KMS-11 (cell line): ENCODE results near the gene TMED6.

ENCODE experiments used
- H2AFZ ChIP-seq: fragments of 200-600 bp; sonication (generic); 2 replicates; pipeline ENCODE4 v1.6.1; 2016; ENCODE audit warnings: antibody characterized with exemption, mixed run types, low read depth
- H3K27ac ChIP-seq: fragments of 200-600 bp; sonication (generic); 2 replicates; pipeline ENCODE4 v1.6.1; 2016; ENCODE audit warnings: mild to moderate bottlenecking, mixed run types
- H3K27me3 ChIP-seq: fragments of 200-600 bp; sonication (generic); 2 replicates; pipeline ENCODE4 v1.6.1; 2017; ENCODE audit warnings: mild to moderate bottlenecking, low read depth, mixed run types, moderate library complexity; ENCODE audit not compliant: insufficient read depth
- H3K36me3 ChIP-seq: fragments of 200-600 bp; sonication (generic); 2 replicates; pipeline ENCODE4 v1.6.1; 2017; ENCODE audit warnings: mild to moderate bottlenecking, mixed run types; ENCODE audit not compliant: insufficient read depth
- H3K4me1 ChIP-seq: fragments of 200-600 bp; sonication (generic); 2 replicates; pipeline ENCODE4 v1.6.1; 2016; ENCODE audit warnings: mild to moderate bottlenecking, low read depth, mixed run types; ENCODE audit not compliant: poor library complexity, severe bottlenecking
- H3K4me2 ChIP-seq: fragments of 200-600 bp; sonication (generic); 2 replicates; pipeline ENCODE4 v1.7.0; 2016; ENCODE audit warnings: mild to moderate bottlenecking, mixed run types
- H3K4me3 ChIP-seq: fragments of 200-600 bp; sonication (generic); IDR thresholded peaks from 2 replicates; pipeline ENCODE4 v1.6.1; 2017; ENCODE audit warnings: low read depth, low read length, mixed read lengths; ENCODE audit not compliant: insufficient read depth
- H3K79me2 ChIP-seq: fragments of 200-600 bp; sonication (generic); 2 replicates; pipeline ENCODE4 v1.6.1; 2016; ENCODE audit warnings: low read depth, mixed run types; ENCODE audit not compliant: insufficient read depth
- H3K9ac ChIP-seq: fragments of 200-600 bp; sonication (generic); 2 replicates; pipeline ENCODE4 v1.6.1; 2016; ENCODE audit warnings: mild to moderate bottlenecking, mixed run types
- H4K20me1 ChIP-seq: fragments of 200-600 bp; sonication (generic); 2 replicates; pipeline ENCODE4 v1.6.1; 2016; ENCODE audit warnings: mild to moderate bottlenecking, mixed run types; ENCODE audit not compliant: insufficient read depth
- TF ChIP-seq, protein P1 (sequence below): fragments of 200-600 bp; sonication (generic); conservative IDR thresholded peaks from 2 replicates; pipeline ENCODE4 v1.6.1; 2017; ENCODE audit warnings: low read depth, mild to moderate bottlenecking, antibody characterized with exemption, low read length, moderate library complexity, mixed read lengths

TMED6 gene

DNA sequence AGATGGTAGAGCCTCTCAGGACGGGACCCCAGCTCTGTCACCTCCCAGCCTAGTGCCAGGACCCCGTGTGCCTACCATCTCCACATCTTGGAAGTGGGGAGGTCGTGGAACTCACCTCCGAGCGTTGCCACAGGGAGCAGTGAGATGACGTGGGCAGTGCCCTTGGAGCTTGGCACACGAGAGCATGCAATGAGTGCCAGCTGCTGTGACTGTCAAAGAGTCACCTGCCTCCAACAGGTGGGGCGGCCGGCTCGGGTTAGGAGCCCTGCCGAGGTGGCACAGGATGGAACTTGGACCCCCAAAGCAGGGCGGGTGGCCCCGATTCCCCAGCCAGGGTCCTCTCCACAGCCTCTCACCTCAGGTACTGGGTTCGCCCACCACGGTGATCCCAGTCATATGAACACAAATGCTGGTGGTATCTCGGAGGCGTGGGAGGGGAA is 35.0 kb downstream of the TMED6 start:
- H4K20me1 ChIP-seq = no peaks in the 10 kb centered on the region
- H3K4me3 ChIP-seq = no peak overlapping the region
- H3K9ac ChIP-seq = no peak overlapping the region
- H3K79me2 ChIP-seq = peaks cover 35% of the 10 kb centered on the region
- H3K4me2 ChIP-seq = no peak overlapping the region
- H2AFZ ChIP-seq = no peak overlapping the region
- no peaks in the 10 kb centered on the region for H3K27me3 ChIP-seq
- TF ChIP-seq, protein P1, sequence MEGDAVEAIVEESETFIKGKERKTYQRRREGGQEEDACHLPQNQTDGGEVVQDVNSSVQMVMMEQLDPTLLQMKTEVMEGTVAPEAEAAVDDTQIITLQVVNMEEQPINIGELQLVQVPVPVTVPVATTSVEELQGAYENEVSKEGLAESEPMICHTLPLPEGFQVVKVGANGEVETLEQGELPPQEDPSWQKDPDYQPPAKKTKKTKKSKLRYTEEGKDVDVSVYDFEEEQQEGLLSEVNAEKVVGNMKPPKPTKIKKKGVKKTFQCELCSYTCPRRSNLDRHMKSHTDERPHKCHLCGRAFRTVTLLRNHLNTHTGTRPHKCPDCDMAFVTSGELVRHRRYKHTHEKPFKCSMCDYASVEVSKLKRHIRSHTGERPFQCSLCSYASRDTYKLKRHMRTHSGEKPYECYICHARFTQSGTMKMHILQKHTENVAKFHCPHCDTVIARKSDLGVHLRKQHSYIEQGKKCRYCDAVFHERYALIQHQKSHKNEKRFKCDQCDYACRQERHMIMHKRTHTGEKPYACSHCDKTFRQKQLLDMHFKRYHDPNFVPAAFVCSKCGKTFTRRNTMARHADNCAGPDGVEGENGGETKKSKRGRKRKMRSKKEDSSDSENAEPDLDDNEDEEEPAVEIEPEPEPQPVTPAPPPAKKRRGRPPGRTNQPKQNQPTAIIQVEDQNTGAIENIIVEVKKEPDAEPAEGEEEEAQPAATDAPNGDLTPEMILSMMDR = no peak
- H3K4me1 ChIP-seq = peaks cover 17% of the 10 kb centered on the region
- H3K36me3 ChIP-seq = no peaks in the 10 kb centered on the region; the same call in 1 of the 2 replicates
- H3K27ac ChIP-seq = no peak overlapping the region

DNA sequence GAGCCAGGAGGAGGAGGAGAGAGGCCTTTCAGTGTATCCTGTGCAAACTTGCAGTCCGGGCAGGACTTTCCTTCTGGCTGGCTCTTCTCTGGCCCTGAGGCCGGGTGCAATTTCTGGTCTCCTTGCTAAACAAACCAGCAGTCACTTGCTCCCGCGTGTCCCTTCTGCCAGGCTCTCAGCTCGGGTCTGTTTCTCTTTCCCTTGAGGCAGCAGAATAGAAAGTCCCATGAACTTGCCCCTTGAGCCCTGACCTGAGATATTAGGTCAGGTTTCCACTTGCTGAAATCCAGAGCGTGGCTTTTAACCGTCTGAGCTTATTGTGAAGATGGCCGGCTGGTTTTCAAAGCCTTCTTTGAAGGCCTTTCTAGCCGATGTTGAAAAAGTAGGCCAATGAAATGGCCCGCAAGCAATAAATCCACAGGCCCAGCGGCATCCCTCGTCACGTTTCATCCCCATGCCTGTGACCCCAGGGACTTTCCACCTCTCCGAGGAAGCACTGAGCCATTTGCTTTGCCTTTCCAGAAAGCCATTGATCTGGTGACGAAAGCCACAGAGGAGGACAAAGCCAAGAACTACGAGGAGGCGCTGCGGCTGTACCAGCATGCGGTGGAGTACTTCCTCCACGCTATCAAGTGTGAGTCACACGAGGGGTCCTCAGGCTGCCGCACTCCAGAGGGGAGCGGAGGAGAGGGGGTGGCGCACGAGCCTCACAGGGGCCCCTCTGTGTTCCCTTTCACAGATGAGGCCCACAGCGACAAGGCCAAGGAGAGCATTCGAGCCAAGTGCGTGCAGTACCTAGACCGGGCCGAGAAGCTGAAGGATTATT is 35.9 kb downstream of the TMED6 start:
- Histone ChIP-seq H3K4me2 (no peak overlapping the region), H3K4me1 (peaks cover 18% of the 10 kb centered on the region), H3K9ac (no peak overlapping the region), H3K27me3 (no peaks in the 10 kb centered on the region), H2AFZ (no peak overlapping the region), H3K27ac (no peak overlapping the region), H3K79me2 (peaks cover 35% of the 10 kb centered on the region), H3K4me3 (no peak overlapping the region), H4K20me1 (no peaks in the 10 kb centered on the region), H3K36me3 (no peaks in the 10 kb centered on the region; the same call in 1 of the 2 replicates)
- TF ChIP-seq, protein P1 = no peak

DNA sequence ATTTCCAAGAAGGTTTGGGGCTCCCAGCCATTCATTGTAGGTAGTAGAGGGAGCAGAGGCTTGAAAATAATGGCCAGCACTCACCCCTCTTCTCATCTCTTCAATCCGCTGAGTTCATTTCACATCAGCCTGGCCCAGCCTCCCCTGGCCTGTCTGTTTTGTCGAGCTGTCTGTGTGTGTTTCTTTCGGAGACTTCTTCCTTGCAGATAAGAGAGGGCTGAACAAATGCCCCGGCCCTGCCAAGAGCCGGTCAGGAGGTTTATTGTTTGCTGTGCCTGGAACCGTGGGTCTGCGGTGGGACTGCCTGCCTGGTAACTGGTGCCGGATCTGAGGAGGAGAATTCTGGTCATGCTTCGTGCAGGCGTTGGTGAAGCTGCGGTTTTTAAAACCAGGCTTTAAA is 37.1 kb downstream of the TMED6 start:
- Histone ChIP-seq H3K27ac (no peak overlapping the region), H3K79me2 (peaks cover 35% of the 10 kb centered on the region), H2AFZ (no peak overlapping the region), H4K20me1 (no peaks in the 10 kb centered on the region), H3K36me3 (no peaks in the 10 kb centered on the region; the same call in 1 of the 2 replicates), H3K4me1 (peaks cover 23% of the 10 kb centered on the region), H3K27me3 (no peaks in the 10 kb centered on the region), H3K9ac (no peak overlapping the region), H3K4me2 (no peak overlapping the region), H3K4me3 (no peak overlapping the region)
- TF ChIP-seq, protein P1 = no peak

DNA sequence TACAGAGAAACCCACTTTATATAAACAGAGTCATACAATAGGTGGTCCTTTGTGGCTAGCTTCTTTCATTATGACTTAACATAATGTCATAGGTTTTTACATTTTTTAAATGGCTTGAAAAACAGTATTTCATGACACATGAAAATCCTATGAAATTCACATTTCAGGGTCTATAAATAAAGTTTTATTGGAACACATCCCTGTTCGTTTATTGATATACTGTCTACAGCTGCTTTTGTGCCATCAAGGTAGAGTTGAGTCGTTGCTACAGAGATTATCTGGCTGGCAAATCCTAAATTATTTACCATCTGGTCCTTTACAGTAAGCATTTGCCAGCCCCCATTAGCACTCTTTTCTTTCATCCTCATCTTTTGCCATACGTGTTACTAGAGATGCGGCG is 38.1 kb downstream of the TMED6 start:
- H3K4me2 ChIP-seq = no peak overlapping the region
- H4K20me1 ChIP-seq = no peaks in the 10 kb centered on the region
- no peak overlapping the region for H3K9ac ChIP-seq
- no peak overlapping the region for H3K4me3 ChIP-seq
- TF ChIP-seq, protein P1 = no peak
- H3K79me2 ChIP-seq = peaks cover 35% of the 10 kb centered on the region
- H3K27me3 ChIP-seq = no peaks in the 10 kb centered on the region
- no peak overlapping the region for H2AFZ ChIP-seq
- peaks cover 23% of the 10 kb centered on the region for H3K4me1 ChIP-seq
- no peaks in the 10 kb centered on the region; the same call in 1 of the 2 replicates for H3K36me3 ChIP-seq
- no peak overlapping the region for H3K27ac ChIP-seq
